BE2C (cell line): Measurements from ENCODE around the gene BIK.

ENCODE experiments used
- DNase-seq: peaks from one replicate; pipeline ENCODE4 v3.0.0-alpha.2; 2020
- H3K27me3 ChIP-seq: fragments of 250-450 bp; sonication (Bioruptor Pico); 2 replicates; pipeline ENCODE4 v1.5.1; 2020; ENCODE audit warnings: mild to moderate bottlenecking
- H3K36me3 ChIP-seq: fragments of 250-450 bp; sonication (Bioruptor Pico); 2 replicates; pipeline ENCODE4 v1.5.1; 2020; ENCODE audit warnings: mild to moderate bottlenecking
- H3K4me1 ChIP-seq: fragments of 250-450 bp; sonication (Bioruptor Pico); 2 replicates; pipeline ENCODE4 v1.5.1; 2020
- H3K4me3 ChIP-seq: 2 replicates; pipeline ENCODE4 v1.5.1; 2011; ENCODE audit warnings: low read depth, low read length
- H3K9me3 ChIP-seq: fragments of 250-450 bp; sonication (Bioruptor Pico); 2 replicates; pipeline ENCODE4 v1.5.1; 2020
- CTCF ChIP-seq: IDR thresholded peaks from 2 replicates; pipeline ENCODE4 v1.5.1; 2012; ENCODE audit warnings: mild to moderate bottlenecking, low read depth, low read length

Gene BIK

DNA sequence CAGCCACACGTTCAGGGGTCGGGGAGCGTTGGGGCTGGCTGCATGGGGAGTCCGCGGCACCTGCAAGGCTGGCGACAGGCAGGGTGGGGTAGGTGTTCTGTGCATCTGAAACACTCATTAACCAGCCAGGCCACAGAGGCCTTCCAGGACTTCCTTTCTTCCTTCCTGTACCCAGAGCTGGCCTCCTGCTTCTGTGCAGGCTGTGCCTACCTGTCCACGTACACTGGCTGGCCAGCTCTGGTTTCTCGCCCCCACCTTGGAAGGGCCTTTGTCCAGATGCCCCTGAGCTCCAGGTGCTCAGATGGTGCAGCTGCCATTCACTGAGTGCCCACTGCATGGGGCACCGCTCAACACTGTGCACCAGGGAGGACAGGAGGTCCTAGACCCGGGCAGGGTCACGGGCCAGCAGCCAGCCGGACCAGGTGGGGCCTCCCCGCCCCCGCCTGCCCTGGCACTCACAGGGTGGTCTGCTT, 60.5 kb downstream of the BIK start:
- Histone ChIP-seq H3K27me3 (no peaks in the 10 kb centered on the region), H3K4me1 (no peaks in the 10 kb centered on the region), H3K9me3 (no peaks in the 10 kb centered on the region), H3K36me3 (peaks cover 84% of the 10 kb centered on the region), H3K4me3 (no peak overlapping the region)
- TF ChIP-seq CTCF: no peak
- DNase-seq: no peak

DNA sequence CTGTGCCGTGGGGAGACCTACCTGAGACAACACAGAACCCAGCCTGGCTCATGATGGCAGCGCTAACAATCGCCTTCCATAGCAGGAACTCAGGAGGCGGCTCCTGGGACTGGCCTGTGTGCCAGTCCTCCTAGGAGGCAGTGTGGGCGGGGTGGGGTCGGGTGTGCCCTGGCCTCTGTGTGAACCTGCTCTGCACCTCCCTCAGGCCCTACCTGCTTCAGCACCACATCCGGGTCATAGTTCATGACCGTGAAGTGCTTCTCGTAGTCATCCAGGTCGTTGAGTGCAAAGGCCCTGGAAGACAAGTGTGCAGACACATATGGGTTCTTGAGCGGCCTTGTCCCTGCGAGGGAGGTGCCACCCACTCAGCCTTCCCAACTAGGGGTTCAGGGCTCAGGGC, 61.1 kb downstream of the BIK start:
- Histone ChIP-seq H3K4me3 (no peak overlapping the region), H3K4me1 (no peaks in the 10 kb centered on the region), H3K36me3 (peaks cover 87% of the 10 kb centered on the region), H3K27me3 (no peaks in the 10 kb centered on the region), H3K9me3 (no peaks in the 10 kb centered on the region)
- TF ChIP-seq CTCF: no peak
- no peak for DNase-seq

GRCh38 chr22:43172191-43172590, 61.6 kb downstream of the BIK start:
- TF ChIP-seq CTCF: no peak
- no peaks in the 10 kb centered on the region for H3K4me1 ChIP-seq
- peaks cover 87% of the 10 kb centered on the region for H3K36me3 ChIP-seq
- no peak for DNase-seq
- H3K4me3 ChIP-seq: no peak overlapping the region
- no peaks in the 10 kb centered on the region for H3K27me3 ChIP-seq
- H3K9me3 ChIP-seq: no peaks in the 10 kb centered on the region

- Histone ChIP-seq H3K4me1 (no peaks in the 10 kb centered on the region), H3K4me3 (no peak overlapping the region), H3K9me3 (no peaks in the 10 kb centered on the region), H3K36me3 (peaks cover 87% of the 10 kb centered on the region), H3K27me3 (no peaks in the 10 kb centered on the region)
- DNase-seq: no peak
- no peak for TF ChIP-seq CTCF
Measured at GRCh38 chr22:43173566-43173965, 63.0 kb downstream of the BIK start.

DNA sequence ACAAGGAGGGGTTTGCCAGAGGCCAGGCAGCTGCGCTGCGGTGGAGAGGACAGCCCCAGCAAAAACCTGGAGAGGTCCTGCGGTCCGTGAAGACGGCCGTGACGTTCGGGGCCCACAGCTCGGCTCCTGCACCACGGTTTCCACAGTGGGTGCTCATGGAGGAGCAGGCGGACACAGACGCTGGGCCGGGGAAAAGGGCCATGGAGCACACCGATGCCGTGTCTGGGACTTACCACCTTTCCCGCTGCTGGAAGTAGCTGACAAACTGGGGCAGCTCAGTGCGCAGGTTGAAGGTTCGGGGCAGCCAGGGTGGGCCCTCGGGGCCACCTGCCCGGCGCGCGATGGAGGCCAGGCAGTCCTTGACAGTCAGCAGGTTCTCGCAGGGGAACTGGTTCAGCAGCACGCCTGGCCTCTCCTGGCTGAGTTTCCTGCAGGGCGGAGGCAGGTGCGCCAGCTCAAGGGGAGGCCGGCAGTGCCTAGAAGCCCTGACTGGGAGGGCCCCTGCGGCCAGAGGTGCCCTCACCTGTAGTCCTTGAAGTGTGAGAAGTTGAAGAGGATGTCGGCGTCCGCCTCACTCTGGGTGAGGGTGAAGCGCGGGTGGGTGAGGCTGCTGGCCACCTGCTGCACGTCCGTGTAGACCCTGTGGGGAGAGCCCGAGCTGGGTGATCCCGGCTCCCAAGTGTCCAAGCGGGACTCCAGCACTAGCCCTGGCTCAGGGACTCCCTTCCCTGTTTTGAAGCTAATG, 63.6 kb downstream of the BIK start:
- TF ChIP-seq CTCF: no peak
- peaks cover 87% of the 10 kb centered on the region for H3K36me3 ChIP-seq
- no peak for DNase-seq
- H3K27me3 ChIP-seq: no peaks in the 10 kb centered on the region
- H3K4me1 ChIP-seq: no peaks in the 10 kb centered on the region
- H3K9me3 ChIP-seq: no peaks in the 10 kb centered on the region
- no peak overlapping the region for H3K4me3 ChIP-seq

GRCh38 chr22:43174941-43175531, 64.5 kb downstream of the BIK start:
- no peaks in the 10 kb centered on the region for H3K4me1 ChIP-seq
- H3K36me3 ChIP-seq: peaks cover 87% of the 10 kb centered on the region
- DNase-seq: no peak
- no peaks in the 10 kb centered on the region for H3K9me3 ChIP-seq
- no peak overlapping the region for H3K4me3 ChIP-seq
- no peaks in the 10 kb centered on the region for H3K27me3 ChIP-seq
- TF ChIP-seq CTCF: no peak
